Esophagus squamous epithelium (tissue), 5 donors: Measurements from ENCODE around the gene TRAPPC3L. TPM values are rescaled to one million over a fixed set of nuclear protein-coding genes. Genes with fewer than 3 reads are reported as not detected.

Experiments used
- DNase-seq: peaks from one replicate; lab custom pipeline; 2025; lab: John Stamatoyannopoulos, UW
- H3K27ac ChIP-seq, 4 donors: fragments of 200-600 bp; sonication (generic); one replicate each; pipeline ENCODE4 v1.5.1; 2016 to 2019; ENCODE audit warnings: mild to moderate bottlenecking in 1 of 4
- H3K27me3 ChIP-seq, 4 donors: fragments of 200-600 bp; sonication (generic); 1 replicate in 3 of 4; 2 replicates in 1 of 4; pipeline versions ENCODE4 v1.5.1 to v1.6.0; 2017 to 2021; ENCODE audit warnings: antibody characterized with exemption in 1 of 4
- H3K36me3 ChIP-seq, 3 donors: fragments of 200-600 bp; sonication (generic); one replicate each; pipeline ENCODE4 v1.5.1; 2016 to 2019
- H3K4me1 ChIP-seq, 3 donors: fragments of 200-600 bp; sonication (generic); one replicate each; pipeline ENCODE4 v1.5.1; 2017 to 2019
- H3K4me3 ChIP-seq, 4 donors: fragments of 200-600 bp; sonication (generic); 1 replicate in 3 of 4; 2 replicates in 1 of 4; pipeline ENCODE4 v1.5.1; 2016 to 2019; ENCODE audit warnings: mild to moderate bottlenecking in 2 of 4, moderate library complexity in 1 of 4
- H3K9me3 ChIP-seq, 3 donors: fragments of 200-600 bp; sonication (generic); one replicate each; pipeline ENCODE4 v1.5.1; 2016 to 2019
- POLR2A ChIP-seq, 4 donors: fragments of 450-650 bp; IDR thresholded peaks; one replicate each; pipeline ENCODE4 v1.6.1; 2017; ENCODE audit warnings: antibody characterized with exemption in 4 of 4, mild to moderate bottlenecking in 4 of 4, moderate library complexity in 3 of 4
- WGBS, 2 donors: methylation state at CpG; one replicate each; pipeline ENCODE4 v1.1.5; 2018; 5-methylcytosine and 5-hydroxymethylcytosine counted together
- intact Hi-C: fragments of 100-400 bp; cut with DNase I; formaldehyde crosslinking; loops from one replicate; pipeline ENCODE4 v1.15.0; 2022
- total RNA-seq, 4 donors: library from RNA; depleted of rRNA; stranded (reverse); fragments of >200 nt; gene quantifications; one replicate each; pipeline ENCODE4 v1.1.0, GENCODE V29; 2016
- TF ChIP-seq, protein P1 (sequence below), 6 experiments: fragments of 450-650 bp in 4 of 6; fragments of 200-600 bp in 2 of 6; sonication (generic) in 2 of 6; IDR thresholded peaks; one replicate each; pipeline ENCODE4 v1.5.1; 2016 to 2019; ENCODE audit warnings: antibody characterized with exemption in 6 of 6, mild to moderate bottlenecking in 4 of 6, moderate library complexity in 4 of 6
- donor health status: DM: yes; HTN: yes; CAD: no.

TRAPPC3L gene
- total RNA-seq, 4 donors from 2014 or later, result not detected

DNA sequence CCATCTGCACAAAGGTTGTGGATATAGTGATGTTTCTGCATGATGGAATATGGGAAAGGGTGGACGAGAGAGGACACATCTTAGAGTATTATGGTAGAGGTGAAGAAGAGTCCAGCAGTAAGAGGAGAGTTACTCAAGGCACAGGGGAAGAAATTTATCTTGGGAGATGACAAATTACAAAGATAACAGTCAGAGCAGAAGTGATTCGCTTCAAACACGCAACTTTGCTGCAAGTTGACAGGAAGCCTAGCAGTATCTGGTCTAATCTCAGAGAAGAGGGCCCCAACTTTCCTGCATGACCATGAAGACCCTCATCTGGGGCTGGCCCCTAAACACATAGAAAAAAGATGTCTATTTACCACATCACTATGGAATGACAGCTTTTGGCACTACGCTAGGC lies 85.6 kb downstream of the TRAPPC3L start:
- intact Hi-C loops, result no loop called here
- no peak for DNase-seq
- no peaks in the 10 kb centered on the region for H3K36me3 ChIP-seq
- H3K27ac ChIP-seq, result no peak overlapping the region
- WGBS, 2 donors, result 82 to 92% methylated on average over 4 of the region's 4 CpGs
- TF ChIP-seq, protein P1, sequence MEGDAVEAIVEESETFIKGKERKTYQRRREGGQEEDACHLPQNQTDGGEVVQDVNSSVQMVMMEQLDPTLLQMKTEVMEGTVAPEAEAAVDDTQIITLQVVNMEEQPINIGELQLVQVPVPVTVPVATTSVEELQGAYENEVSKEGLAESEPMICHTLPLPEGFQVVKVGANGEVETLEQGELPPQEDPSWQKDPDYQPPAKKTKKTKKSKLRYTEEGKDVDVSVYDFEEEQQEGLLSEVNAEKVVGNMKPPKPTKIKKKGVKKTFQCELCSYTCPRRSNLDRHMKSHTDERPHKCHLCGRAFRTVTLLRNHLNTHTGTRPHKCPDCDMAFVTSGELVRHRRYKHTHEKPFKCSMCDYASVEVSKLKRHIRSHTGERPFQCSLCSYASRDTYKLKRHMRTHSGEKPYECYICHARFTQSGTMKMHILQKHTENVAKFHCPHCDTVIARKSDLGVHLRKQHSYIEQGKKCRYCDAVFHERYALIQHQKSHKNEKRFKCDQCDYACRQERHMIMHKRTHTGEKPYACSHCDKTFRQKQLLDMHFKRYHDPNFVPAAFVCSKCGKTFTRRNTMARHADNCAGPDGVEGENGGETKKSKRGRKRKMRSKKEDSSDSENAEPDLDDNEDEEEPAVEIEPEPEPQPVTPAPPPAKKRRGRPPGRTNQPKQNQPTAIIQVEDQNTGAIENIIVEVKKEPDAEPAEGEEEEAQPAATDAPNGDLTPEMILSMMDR (IDR thresholded peaks at IDR 0.05), result no peak
- TF ChIP-seq POLR2A (IDR thresholded peaks at IDR 0.05), result no peak
- H3K9me3 ChIP-seq, result no peaks in the 10 kb centered on the region
- H3K4me1 ChIP-seq, result peaks cover 0 to 17% (median 0%) of the 10 kb centered on the region in 3 donors
- peaks cover 0 to 54% (median 0%) of the 10 kb centered on the region in 4 donors for H3K27me3 ChIP-seq
- no peak overlapping the region for H3K4me3 ChIP-seq

DNA sequence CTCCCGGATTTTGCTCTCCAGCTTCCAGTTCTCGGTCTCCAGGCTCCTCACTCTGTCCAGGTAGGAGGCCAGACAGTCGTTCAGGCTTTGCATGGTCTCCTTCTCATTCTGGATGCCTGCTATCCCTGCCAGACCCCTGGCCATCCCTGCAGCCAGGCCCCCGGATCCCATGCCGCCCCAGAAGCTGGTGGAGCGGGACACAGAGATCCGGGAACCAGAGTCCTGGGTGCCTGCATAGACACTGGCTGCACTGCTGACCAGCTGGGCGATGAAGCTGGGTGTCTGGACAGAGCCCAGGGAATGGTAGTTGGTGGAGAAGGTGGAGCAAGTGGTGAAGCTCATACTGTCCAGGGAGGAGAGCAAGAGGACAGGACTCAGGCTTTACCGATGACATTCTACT lies 87.2 kb downstream of the TRAPPC3L start:
- Histone ChIP-seq H3K4me1 (peaks cover 0 to 12% (median 0%) of the 10 kb centered on the region in 3 donors), H3K27me3 (peaks cover 0 to 41% (median 0%) of the 10 kb centered on the region in 4 donors), H3K4me3 (no peak overlapping the region), H3K36me3 (no peaks in the 10 kb centered on the region), H3K27ac (no peak overlapping the region), H3K9me3 (no peaks in the 10 kb centered on the region)
- TF ChIP-seq POLR2A (IDR thresholded peaks at IDR 0.05), result no peak
- TF ChIP-seq, protein P1 (IDR thresholded peaks at IDR 0.05), result no peak
- intact Hi-C loops, result no loop called here
- no peak for DNase-seq
- WGBS, 2 donors, result 73 to 78% methylated on average over 3 to 4 of the region's 9 CpGs

DNA sequence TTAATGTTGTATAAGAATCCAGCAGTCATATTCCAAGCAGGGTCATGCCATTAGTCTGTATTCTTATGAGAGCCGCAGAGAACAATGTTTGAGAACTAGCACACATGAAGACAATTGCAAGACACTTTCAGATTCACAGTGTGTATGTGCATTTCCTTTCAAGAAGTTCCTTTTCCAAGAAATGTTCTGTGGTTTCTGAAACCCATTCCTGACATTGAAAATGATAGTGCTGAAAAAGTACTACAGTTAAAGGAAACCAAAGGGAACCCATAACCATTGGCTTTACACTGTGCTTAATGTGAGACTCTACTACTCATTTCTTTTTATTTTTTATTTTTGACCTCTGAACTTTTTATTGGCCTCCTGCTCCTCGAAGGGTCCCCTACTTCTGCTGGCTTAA lies 88.6 kb downstream of the TRAPPC3L start:
- TF ChIP-seq POLR2A (IDR thresholded peaks at IDR 0.05), result no peak
- TF ChIP-seq, protein P1 (IDR thresholded peaks at IDR 0.05), result no peak
- intact Hi-C loops, result no loop called here
- Histone ChIP-seq H3K4me3 (no peak overlapping the region), H3K27me3 (peaks cover 0 to 27% (median 0%) of the 10 kb centered on the region in 4 donors), H3K4me1 (peaks cover 0 to 5% (median 0%) of the 10 kb centered on the region in 3 donors), H3K36me3 (no peaks in the 10 kb centered on the region), H3K27ac (no peak overlapping the region), H3K9me3 (no peaks in the 10 kb centered on the region)
- 72 to 81% methylated on average over 2 of the region's 2 CpGs for WGBS, 2 donors
- no peak for DNase-seq

DNA sequence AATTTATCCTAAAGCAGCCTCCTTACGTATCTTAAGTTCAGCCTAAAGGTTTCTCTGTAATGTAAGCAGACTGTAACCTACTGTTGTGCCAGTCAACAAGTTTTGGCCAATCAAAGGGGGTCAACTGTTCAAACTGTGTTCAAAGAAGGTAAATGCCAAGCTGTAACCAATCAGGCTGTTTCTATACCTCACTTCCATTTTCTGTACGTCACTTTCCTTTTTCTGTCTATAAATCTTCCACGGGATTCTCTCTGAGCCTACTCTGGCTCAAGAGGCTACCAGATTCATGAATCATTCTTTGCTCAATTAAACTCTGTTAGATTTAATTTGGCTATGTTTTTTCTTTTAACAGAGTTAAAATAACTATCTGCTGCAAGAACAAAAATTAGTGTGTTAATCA lies 89.4 kb downstream of the TRAPPC3L start:
- Histone ChIP-seq H3K36me3 (no peaks in the 10 kb centered on the region), H3K27ac (no peak overlapping the region), H3K4me3 (no peak overlapping the region), H3K27me3 (peaks cover 0 to 19% (median 0%) of the 10 kb centered on the region in 4 donors), H3K4me1 (peaks cover 0 to 4% (median 3%) of the 10 kb centered on the region in 3 donors), H3K9me3 (no peaks in the 10 kb centered on the region)
- WGBS, 2 donors, result 85 to 86% methylated on average over 3 of the region's 3 CpGs
- no peak for DNase-seq
- TF ChIP-seq POLR2A (IDR thresholded peaks at IDR 0.05), result no peak
- TF ChIP-seq, protein P1 (IDR thresholded peaks at IDR 0.05), result no peak
- intact Hi-C loops, result no loop called here

DNA sequence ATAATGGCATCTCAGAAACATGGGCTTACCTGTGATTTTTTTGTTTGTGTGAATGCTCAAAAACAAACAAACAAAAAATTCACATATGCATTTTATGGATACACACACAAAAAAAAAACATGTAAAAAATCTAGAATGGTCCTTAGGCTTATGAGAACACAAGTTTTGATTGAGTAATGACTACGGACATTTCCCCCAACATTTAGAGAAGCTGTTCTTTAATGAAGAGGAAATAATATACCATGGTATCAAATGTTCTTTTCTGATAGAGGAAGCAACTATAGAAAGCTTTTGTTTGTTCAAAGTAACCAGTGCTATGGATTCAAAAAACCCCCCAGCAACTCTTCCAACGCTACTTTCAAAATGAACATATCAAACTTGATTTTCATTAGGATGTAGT lies 93.0 kb downstream of the TRAPPC3L start:
- Histone ChIP-seq H3K36me3 (no peaks in the 10 kb centered on the region), H3K4me3 (no peak overlapping the region), H3K9me3 (no peaks in the 10 kb centered on the region), H3K27me3 (no peaks in the 10 kb centered on the region), H3K4me1 (peaks cover 0 to 14% (median 8%) of the 10 kb centered on the region in 3 donors), H3K27ac (no peak overlapping the region)
- intact Hi-C loops, result no loop called here
- WGBS, 2 donors, result 80 to 88% methylated on average over 2 of the region's 2 CpGs
- TF ChIP-seq, protein P1 (IDR thresholded peaks at IDR 0.05), result no peak
- TF ChIP-seq POLR2A (IDR thresholded peaks at IDR 0.05), result no peak
- no peak for DNase-seq
